GM13976 (cell line): ENCODE data around the gene KLHL29.

Experiments used
- DNase-seq: peaks from one replicate; pipeline ENCODE4 v3.0.0; 2012; ENCODE audit warnings: low spot score
- in situ Hi-C: fragments of 300-500 bp; cut with MboI; formaldehyde crosslinking; loops from one replicate; pipeline ENCODE4 v1.12.0; 2022; ENCODE audit warnings: low sequenced_read_pairs, mixed read lengths, inconsistent platforms; ENCODE audit not compliant: unreplicated experiment
- TF ChIP-seq, protein P1 (sequence below): IDR thresholded peaks from 2 replicates; pipeline ENCODE4 v1.5.1; 2012; ENCODE audit warnings: borderline replicate concordance, mild to moderate bottlenecking; ENCODE audit not compliant: insufficient read depth; ENCODE audit errors: extremely low read depth, missing control alignments, control extremely low read depth

Gene KLHL29

DNA sequence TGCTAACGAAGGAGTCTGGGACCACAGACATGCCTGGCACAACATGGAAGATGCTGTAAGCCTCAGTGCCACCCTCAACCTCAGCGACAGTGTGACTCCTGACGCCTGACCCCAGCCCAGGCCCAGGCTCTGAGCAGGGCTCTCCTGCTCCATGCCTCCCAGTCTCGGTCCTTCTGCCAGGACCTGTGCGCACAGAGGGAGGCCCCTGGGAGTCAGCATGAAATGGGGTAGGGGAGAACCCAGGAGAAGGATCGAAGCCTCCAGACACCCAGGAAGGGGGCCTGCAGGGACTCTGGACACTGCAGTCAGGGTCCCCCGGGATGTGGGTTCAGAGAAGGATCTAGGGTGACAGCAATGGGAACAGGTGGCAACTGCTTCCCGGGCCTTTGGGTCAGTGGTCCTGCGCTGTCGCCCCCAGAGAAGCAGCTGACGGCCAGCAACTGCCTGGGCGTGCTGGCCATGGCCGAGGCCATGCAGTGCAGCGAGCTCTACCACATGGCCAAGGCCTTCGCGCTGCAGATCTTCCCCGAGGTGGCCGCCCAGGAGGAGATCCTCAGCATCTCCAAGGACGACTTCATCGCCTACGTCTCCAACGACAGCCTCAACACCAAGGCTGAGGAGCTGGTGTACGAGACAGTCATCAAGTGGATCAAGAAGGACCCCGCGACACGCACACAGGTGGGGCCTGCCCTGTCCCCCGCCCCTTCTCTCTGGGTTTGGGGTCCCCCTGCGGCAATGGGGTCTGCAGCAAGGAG, 308.0 kb downstream of the KLHL29 start:
- TF ChIP-seq, protein P1, sequence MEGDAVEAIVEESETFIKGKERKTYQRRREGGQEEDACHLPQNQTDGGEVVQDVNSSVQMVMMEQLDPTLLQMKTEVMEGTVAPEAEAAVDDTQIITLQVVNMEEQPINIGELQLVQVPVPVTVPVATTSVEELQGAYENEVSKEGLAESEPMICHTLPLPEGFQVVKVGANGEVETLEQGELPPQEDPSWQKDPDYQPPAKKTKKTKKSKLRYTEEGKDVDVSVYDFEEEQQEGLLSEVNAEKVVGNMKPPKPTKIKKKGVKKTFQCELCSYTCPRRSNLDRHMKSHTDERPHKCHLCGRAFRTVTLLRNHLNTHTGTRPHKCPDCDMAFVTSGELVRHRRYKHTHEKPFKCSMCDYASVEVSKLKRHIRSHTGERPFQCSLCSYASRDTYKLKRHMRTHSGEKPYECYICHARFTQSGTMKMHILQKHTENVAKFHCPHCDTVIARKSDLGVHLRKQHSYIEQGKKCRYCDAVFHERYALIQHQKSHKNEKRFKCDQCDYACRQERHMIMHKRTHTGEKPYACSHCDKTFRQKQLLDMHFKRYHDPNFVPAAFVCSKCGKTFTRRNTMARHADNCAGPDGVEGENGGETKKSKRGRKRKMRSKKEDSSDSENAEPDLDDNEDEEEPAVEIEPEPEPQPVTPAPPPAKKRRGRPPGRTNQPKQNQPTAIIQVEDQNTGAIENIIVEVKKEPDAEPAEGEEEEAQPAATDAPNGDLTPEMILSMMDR: no peak
- in situ Hi-C loops: no loop called here
- no peak for DNase-seq

DNA sequence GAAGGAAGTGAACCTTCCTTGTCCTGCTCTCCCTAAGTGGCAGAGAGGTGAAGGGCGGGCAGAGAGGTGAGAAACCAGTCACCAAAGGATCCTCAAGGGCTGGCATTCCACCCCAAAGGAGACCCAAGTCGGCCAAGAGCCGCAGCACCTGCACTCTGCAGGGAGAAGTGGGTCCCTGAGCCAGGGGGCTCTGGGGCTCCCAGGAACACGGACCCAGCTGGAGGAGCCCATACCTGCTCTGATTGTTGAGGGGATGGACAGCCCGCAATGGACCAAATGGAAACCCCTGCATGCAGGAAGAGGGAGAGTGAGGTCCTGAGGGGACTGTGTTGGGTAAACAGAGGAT, 308.6 kb downstream of the KLHL29 start:
- in situ Hi-C loops: no loop called here
- TF ChIP-seq, protein P1: no peak
- DNase-seq: no peak

DNA sequence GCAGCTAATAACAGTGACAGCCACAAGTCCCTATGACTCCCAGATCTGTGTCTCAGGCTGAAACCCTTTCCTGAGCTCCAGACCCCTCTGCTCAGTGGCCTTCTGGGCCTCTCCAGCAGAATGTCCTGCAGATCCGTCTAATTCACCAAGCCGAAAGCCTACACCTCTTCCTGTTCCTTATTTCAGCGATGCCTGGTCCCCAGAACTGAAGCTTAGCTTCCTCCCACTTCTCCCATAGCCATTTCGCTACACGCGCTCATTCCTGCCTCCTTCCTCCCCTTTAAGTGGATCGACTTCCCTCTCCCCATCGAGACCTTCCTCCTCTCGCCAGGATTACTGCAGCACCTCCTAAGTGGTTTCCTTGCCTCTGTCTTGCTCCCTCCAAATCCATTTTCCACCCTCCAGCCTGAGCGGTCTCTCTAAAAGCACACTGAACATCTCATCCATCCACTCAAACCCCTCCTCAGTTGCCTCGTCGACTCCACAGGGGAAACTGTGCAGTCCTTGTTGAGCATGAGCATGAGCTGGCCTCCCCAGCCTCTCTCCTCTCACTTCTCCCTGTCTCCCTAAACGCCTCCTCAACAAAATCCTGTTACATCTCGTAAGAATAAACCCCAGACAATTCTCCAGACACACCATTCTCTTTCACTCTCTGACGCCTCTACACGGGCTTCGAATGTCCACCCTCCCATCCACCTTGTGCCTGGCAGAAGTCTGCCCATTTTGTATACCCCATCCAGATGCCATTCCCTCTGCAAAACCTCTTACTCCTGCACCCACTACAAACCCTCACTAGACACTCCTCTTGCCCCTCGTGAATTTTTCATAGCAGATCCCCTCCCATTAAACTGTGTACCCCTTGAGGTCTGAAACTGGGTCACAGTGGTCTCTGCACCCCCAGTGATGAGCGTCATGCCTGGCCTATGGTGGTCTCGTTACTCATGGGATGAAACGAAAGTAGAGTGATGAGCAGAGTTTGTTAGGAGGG, 309.4 kb downstream of the KLHL29 start:
- in situ Hi-C loops: no loop called here
- DNase-seq: no peak
- TF ChIP-seq, protein P1: no peak

DNA sequence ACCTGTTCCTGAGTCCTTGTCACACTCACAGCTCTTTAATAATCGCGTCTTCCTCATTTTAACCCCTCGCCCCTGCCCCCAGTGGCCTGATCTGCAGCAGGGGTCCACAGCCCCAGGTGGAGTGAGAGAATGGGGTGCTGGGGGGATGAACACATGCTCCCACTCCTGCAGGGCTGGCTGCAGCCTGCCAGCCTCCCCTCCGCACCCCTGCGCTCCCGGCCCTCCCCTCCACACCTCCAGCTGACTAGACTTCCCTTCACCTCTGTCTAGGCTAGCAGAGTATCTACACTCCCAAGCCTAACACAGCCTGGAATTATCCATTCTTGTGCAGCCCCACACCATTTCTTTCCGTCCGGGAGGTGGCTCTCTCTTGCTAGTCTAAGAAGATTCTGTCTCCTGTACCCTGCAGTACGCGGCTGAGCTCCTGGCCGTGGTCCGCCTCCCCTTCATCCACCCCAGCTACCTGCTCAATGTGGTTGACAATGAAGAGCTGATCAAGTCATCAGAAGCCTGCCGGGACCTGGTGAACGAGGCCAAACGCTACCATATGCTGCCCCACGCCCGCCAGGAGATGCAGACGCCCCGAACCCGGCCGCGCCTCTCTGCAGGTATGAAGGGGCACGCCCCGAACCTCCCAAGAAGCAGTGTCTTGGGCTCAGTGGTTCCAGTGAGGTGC, 310.4 kb downstream of the KLHL29 start:
- TF ChIP-seq, protein P1: no peak
- in situ Hi-C loops: no loop called here
- no peak for DNase-seq

DNA sequence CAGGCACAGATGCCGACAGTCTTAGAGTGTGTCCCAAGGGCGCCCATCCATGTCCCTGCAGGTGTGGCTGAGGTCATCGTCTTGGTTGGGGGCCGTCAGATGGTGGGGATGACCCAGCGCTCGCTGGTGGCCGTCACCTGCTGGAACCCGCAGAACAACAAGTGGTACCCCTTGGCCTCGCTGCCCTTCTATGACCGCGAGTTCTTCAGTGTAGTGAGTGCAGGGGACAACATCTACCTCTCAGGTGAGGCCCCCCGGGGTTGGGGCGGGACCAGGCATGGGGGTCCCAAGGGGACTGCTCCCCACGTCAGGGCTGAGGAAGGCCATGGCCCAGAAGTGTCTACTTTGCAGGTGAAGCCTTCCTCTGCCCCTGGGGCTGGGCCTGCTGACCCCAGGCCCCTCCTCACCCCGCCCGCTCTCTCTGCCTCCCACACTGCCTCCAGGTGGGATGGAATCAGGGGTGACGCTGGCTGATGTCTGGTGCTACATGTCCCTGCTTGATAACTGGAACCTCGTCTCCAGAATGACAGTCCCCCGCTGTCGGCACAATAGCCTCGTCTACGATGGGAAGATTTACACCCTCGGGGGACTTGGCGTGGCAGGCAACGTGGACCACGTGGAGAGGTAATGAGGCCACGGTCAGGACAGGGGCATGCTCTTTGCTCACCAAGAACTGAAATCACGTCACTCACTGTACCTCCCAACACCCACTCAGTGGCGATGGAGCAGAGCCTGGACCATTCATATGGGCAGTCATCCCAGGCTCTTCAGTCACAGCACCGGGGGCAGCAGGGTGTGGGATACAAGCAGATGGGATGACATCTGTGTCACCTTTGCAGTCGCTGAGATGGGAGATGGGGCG, 311.1 kb downstream of the KLHL29 start:
- no peak for DNase-seq
- in situ Hi-C loops: no loop called here
- TF ChIP-seq, protein P1: no peak

DNA sequence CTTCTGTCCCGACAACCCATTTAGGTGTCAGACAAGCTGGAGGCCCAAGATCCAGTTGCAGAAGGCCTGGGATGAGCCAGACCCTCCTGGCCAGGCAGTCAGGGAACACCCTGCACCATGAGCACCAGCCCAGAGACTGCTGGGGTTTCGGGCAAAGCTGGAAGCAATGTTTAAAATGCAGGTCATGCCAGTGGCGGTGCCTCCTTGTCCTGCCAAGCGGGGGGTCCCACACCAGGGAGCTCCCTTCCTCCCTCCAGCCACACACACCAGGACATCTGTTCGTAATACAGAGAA, 311.7 kb downstream of the KLHL29 start:
- TF ChIP-seq, protein P1: no peak
- DNase-seq: no peak
- in situ Hi-C loops: no loop called here
